A673 (cell line): ENCODE measurements around the gene PACS1. TPM values are rescaled to one million over a fixed set of nuclear protein-coding genes. Genes with fewer than 3 reads are reported as not detected.

ENCODE experiments used
- BruUV-seq: library from RNA; stranded (reverse); fragments of 400-500 nt; replicated peaks from 2 replicates; lab custom pipeline; 2021; lab: Mats Ljungman, UMichigan
- CTCF ChIA-PET: fragments of 300-600 bp; sonication (Branson Sonifier 250); formaldehyde crosslinking; loops from one replicate; lab custom pipeline; 2022; ENCODE audit warnings: antibody characterized with exemption; lab: Charles Lee
- POLR2A ChIA-PET: fragments of 300-600 bp; sonication (Branson Sonifier 250); formaldehyde crosslinking; loops from one replicate; lab custom pipeline; 2022; ENCODE audit warnings: antibody characterized with exemption; ENCODE audit not compliant: low non-redundant PET; lab: Charles Lee
- DNase-seq: peaks from one replicate; pipeline ENCODE4 v3.0.0-alpha.2; 2015; ENCODE audit warnings: low spot score
- H3K27ac ChIP-seq: fragments of 200-600 bp; sonication (generic); 2 replicates; pipeline ENCODE4 v1.5.1; 2016; ENCODE audit warnings: mixed run types, low read depth, mild to moderate bottlenecking, mixed read lengths, antibody characterized with exemption, low read length; ENCODE audit not compliant: poor library complexity, severe bottlenecking
- H3K27me3 ChIP-seq: fragments of 200-600 bp; sonication (generic); replicated peaks from 2 replicates; pipeline ENCODE4 v1.6.1; 2017; ENCODE audit warnings: mixed run types, low read depth, mild to moderate bottlenecking, mixed read lengths, antibody characterized with exemption, low read length; ENCODE audit not compliant: insufficient read depth, poor library complexity
- H3K36me3 ChIP-seq: fragments of 200-600 bp; sonication (generic); 2 replicates; pipeline ENCODE4 v1.6.1; 2016; ENCODE audit warnings: mixed run types, mild to moderate bottlenecking, mixed read lengths, antibody characterized with exemption, low read length; ENCODE audit not compliant: insufficient read depth, poor library complexity, severe bottlenecking
- H3K4me1 ChIP-seq: fragments of 200-600 bp; sonication (generic); 2 replicates; pipeline ENCODE4 v1.6.1; 2017; ENCODE audit warnings: mixed run types, mild to moderate bottlenecking, mixed read lengths, antibody characterized with exemption, low read length; ENCODE audit not compliant: insufficient read depth, poor library complexity, severe bottlenecking
- H3K4me3 ChIP-seq: fragments of 200-600 bp; sonication (generic); 2 replicates; pipeline ENCODE4 v1.5.1; 2016; ENCODE audit warnings: low read depth, mixed run types, mild to moderate bottlenecking, mixed read lengths, low read length; ENCODE audit not compliant: poor library complexity, severe bottlenecking
- H3K9me3 ChIP-seq: fragments of 200-600 bp; sonication (generic); 2 replicates; pipeline ENCODE4 v1.6.1; 2016; ENCODE audit warnings: mixed run types, low read depth, mild to moderate bottlenecking, mixed read lengths, antibody characterized with exemption, low read length; ENCODE audit not compliant: poor library complexity, severe bottlenecking
- CTCF ChIP-seq: fragments of 300-800, 200-600 bp; sonication (generic); conservative IDR thresholded peaks from 2 replicates; pipeline ENCODE4 v1.5.1; 2017; ENCODE audit warnings: low read depth, mild to moderate bottlenecking, antibody characterized with exemption, low read length, moderate library complexity, mixed read lengths
- EZH2 ChIP-seq: fragments of 200-600 bp; sonication (generic); IDR thresholded peaks from 2 replicates; pipeline ENCODE4 v1.6.1; 2017; ENCODE audit warnings: borderline replicate concordance, low read depth, mild to moderate bottlenecking, mixed read lengths, antibody characterized with exemption, low read length; ENCODE audit not compliant: poor library complexity, severe bottlenecking
- intact Hi-C: fragments of 100-400 bp; cut with micrococcal nuclease; formaldehyde crosslinking; loops from one replicate; pipeline ENCODE4 v1.10.0; 2022; ENCODE audit not compliant: unreplicated experiment
- total RNA-seq: library from RNA; stranded (reverse); gene quantifications from 2 replicates; pipeline ENCODE4 v1.2.3, GENCODE V29; 2021

The PACS1 gene
- total RNA-seq, 1 experiment from 2014 or later, result 75.7 TPM

- no peaks in the 10 kb centered on the region for H3K27me3 ChIP-seq
- H3K9me3 ChIP-seq, result no peaks in the 10 kb centered on the region
- BruUV-seq, result no TSS peak
- no peaks in the 10 kb centered on the region for H3K4me1 ChIP-seq
- ChIA-PET POLR2A (no interaction called here), CTCF (interaction anchor here (0.6 kb wide), 1 partner anchor 149 kb away, joined by 9 read pairs; the partner anchor contains the start of gene FIBP)
- H3K36me3 ChIP-seq, result no peaks in the 10 kb centered on the region
- no peak for DNase-seq
- no peak overlapping the region for H3K27ac ChIP-seq
- no peak for TF ChIP-seq CTCF
- TF ChIP-seq EZH2, result no peak
- no peak overlapping the region for H3K4me3 ChIP-seq
- intact Hi-C loops, result no loop called here
These were observed 32.7 kb upstream of the PACS1 start for GRCh38 chr11:66037327-66037726.

- no TSS peak for BruUV-seq
- no peak overlapping the region for H3K27ac ChIP-seq
- no peak overlapping the region for H3K4me3 ChIP-seq
- intact Hi-C loops, result no loop called here
- no peak for DNase-seq
- H3K27me3 ChIP-seq, result no peaks in the 10 kb centered on the region
- TF ChIP-seq EZH2 (no peak), CTCF (no peak)
- H3K36me3 ChIP-seq, result no peaks in the 10 kb centered on the region
- POLR2A ChIA-PET, result no interaction called here
- peaks cover under 1% of the 10 kb centered on the region for H3K4me1 ChIP-seq
- CTCF ChIA-PET, result no interaction called here
- no peaks in the 10 kb centered on the region for H3K9me3 ChIP-seq
These were observed 30.3 kb upstream of the PACS1 start for GRCh38 chr11:66039765-66040164.

GRCh38 chr11:66042227-66042995 lies 27.7 kb upstream of the PACS1 start:
- CTCF ChIA-PET, result interaction anchor here (0.6 kb wide), 1 partner anchor 240 kb away, joined by 9 read pairs; no protein-coding TSS in a partner anchor
- no TSS peak for BruUV-seq
- intact Hi-C loops, result no loop called here
- no peaks in the 10 kb centered on the region for H3K27me3 ChIP-seq
- TF ChIP-seq CTCF (no peak), EZH2 (no peak)
- no peak overlapping the region for H3K27ac ChIP-seq
- DNase-seq, result no peak
- no peaks in the 10 kb centered on the region for H3K36me3 ChIP-seq
- H3K9me3 ChIP-seq, result no peaks in the 10 kb centered on the region
- H3K4me1 ChIP-seq, result peaks cover 3% of the 10 kb centered on the region
- POLR2A ChIA-PET, result no interaction called here
- no peak overlapping the region for H3K4me3 ChIP-seq
